GM12878 (cell line): Measurements from ENCODE around the gene RHEB. TPM values are rescaled to one million over a fixed set of nuclear protein-coding genes. Genes with fewer than 3 reads are reported as not detected.

Experiments
- ATAC-seq: fragments of 200-7000 bp; cut with Tn5 transposase; 3 replicates; pipeline ENCODE4 v1.9.1; 2020; ENCODE audit warnings: mild to moderate bottlenecking, moderate library complexity
- BruUV-seq: library from RNA; stranded (reverse); fragments of 400-500 nt; replicated peaks from 2 replicates; lab custom pipeline; 2021; lab: Mats Ljungman, UMichigan
- CTCF ChIA-PET: fragments of 300-600 bp; sonication (Branson Sonifier 250); formaldehyde crosslinking; extraction: SDS; loops from one replicate; lab custom pipeline; 2021; ENCODE audit warnings: inconsistent platforms; lab: Yijun Ruan, JAX
- POLR2A ChIA-PET: fragments of 350-600 bp; formaldehyde crosslinking; extraction: SDS; loops from one replicate; lab custom pipeline; 2021; ENCODE audit warnings: inconsistent platforms; lab: Charles Lee
- RAD21 ChIA-PET: fragments of 300-600 bp; sonication (Branson Sonifier 250); formaldehyde crosslinking; loops from one replicate; lab custom pipeline; 2023; ENCODE audit warnings: antibody characterized with exemption; ENCODE audit not compliant: unreplicated experiment; lab: Charles Lee
- SMC1A ChIA-PET: fragments of 300-600 bp; sonication (Branson Sonifier 250); formaldehyde crosslinking; loops from one replicate; lab custom pipeline; 2023; ENCODE audit not compliant: unreplicated experiment, uncharacterized antibody; lab: Charles Lee
- DNase-seq: peaks from one replicate; pipeline ENCODE4 v3.0.0-alpha.2; 2011; ENCODE audit warnings: low read depth, low spot score
- FAIRE-seq: peaks from 3 replicates; lab custom pipeline; 2011; peaks lifted over from hg19 to GRCh38; lab: Jason Lieb, UNC
- H2AFZ ChIP-seq: 2 replicates; pipeline ENCODE4 v1.6.0; 2011; ENCODE audit warnings: low read depth, low read length, control low read depth; ENCODE audit not compliant: control insufficient read depth
- H3K27ac ChIP-seq: 2 replicates; pipeline ENCODE4 v1.5.1; 2011; ENCODE audit warnings: control low read depth; ENCODE audit not compliant: control insufficient read depth, insufficient read depth
- H3K27me3 ChIP-seq, 2 experiments: replicated peaks in 1 of 2; 2 replicates each; pipeline versions ENCODE4 v1.6.0 to v1.6.1; 2011; ENCODE audit warnings: low read length in 1 of 2; ENCODE audit not compliant: control insufficient read depth in 2 of 2, insufficient read depth in 2 of 2
- H3K36me3 ChIP-seq, 2 experiments: 2 replicates each; pipeline ENCODE4 v1.5.1; 2011; ENCODE audit warnings: low read length in 1 of 2; ENCODE audit not compliant: control insufficient read depth in 2 of 2, insufficient read depth in 2 of 2
- H3K4me1 ChIP-seq: 2 replicates; pipeline ENCODE4 v1.6.1; 2011; ENCODE audit warnings: mild to moderate bottlenecking, low read length, moderate library complexity, mixed read lengths; ENCODE audit not compliant: control insufficient read depth, insufficient read depth
- H3K4me2 ChIP-seq: 2 replicates; pipeline ENCODE4 v1.6.0; 2011; ENCODE audit warnings: control low read depth; ENCODE audit not compliant: control insufficient read depth, insufficient read depth
- H3K4me3 ChIP-seq: fragments of 200-600 bp; sonication (generic); 2 replicates; pipeline ENCODE4 v1.5.1; 2016
- H3K79me2 ChIP-seq: 2 replicates; pipeline ENCODE4 v1.6.0; 2011; ENCODE audit warnings: low read length; ENCODE audit not compliant: control insufficient read depth, insufficient read depth
- H3K9ac ChIP-seq: 2 replicates; pipeline ENCODE4 v1.8.0; 2011; ENCODE audit warnings: low read length, control low read depth, mixed read lengths; ENCODE audit not compliant: control insufficient read depth, insufficient read depth
- H3K9me3 ChIP-seq: replicated peaks from 3 replicates; pipeline ENCODE4 v1.5.1; 2011; ENCODE audit warnings: mild to moderate bottlenecking, low read length; ENCODE audit not compliant: control insufficient read depth, insufficient read depth
- H4K20me1 ChIP-seq: 2 replicates; pipeline ENCODE4 v1.6.0; 2011; ENCODE audit not compliant: control insufficient read depth, insufficient read depth
- IRF5 ChIP-seq: fragments of 450-650 bp; IDR thresholded peaks from 2 replicates; pipeline ENCODE4 v1.6.1; 2017; ENCODE audit warnings: borderline replicate concordance
- WGBS: methylation state at CpG from one replicate; pipeline ENCODE4 v1.1.6; 2016; ENCODE audit warnings: low lambda C conversion rate; ENCODE audit not compliant: insufficient replicate concordance, insufficient coverage; ENCODE audit errors: missing lambda C conversion rate; 5-methylcytosine and 5-hydroxymethylcytosine counted together
- in situ Hi-C: fragments of 300-500 bp; cut with MboI; formaldehyde crosslinking; loops from 9 replicates; pipeline ENCODE4 v1.14.3; 2018; ENCODE audit warnings: mixed read lengths
- intact Hi-C: fragments of 100-400 bp; cut with micrococcal nuclease; formaldehyde crosslinking; loops from one replicate; pipeline ENCODE4 v1.14.2; 2022; ENCODE audit not compliant: unreplicated experiment
- polyA plus RNA-seq, 11 experiments: library from polyadenylated mRNA; depleted of rRNA in 4 of 11; unstranded in 6 of 11; stranded (reverse) in 5 of 11; fragments of >200 nt; fragmentation: Nextera tagmentation in 4 of 11; fragmentation: Illumina TruSeq in 1 of 11; extraction: Ambion mirVana in 4 of 11; extraction: Trizol in 1 of 11; gene quantifications; 1 replicate in 1 of 11; 2 replicates in 10 of 11; pipeline versions ENCODE4 v1.2.1 to v1.2.3, GENCODE V29; 2011 to 2016; ENCODE audit warnings: inconsistent platforms in 2 of 11, missing spikeins in 2 of 11, low read depth in 1 of 11
- total RNA-seq, 4 experiments: library from RNA; depleted of rRNA in 3 of 4; stranded (reverse); fragments of >200 nt in 3 of 4; fragmentation: Illumina TruSeq in 1 of 4; extraction: Trizol in 1 of 4; gene quantifications; 2 replicates each; pipeline versions ENCODE4 v1.2.1 to v1.2.3, GENCODE V29; 2013 to 2021
- TF ChIP-seq, protein P1 (sequence below): fragments of 450-650 bp; IDR thresholded peaks from 2 replicates; pipeline ENCODE4 v1.6.1; 2016; ENCODE audit warnings: mild to moderate bottlenecking, moderate library complexity, borderline replicate concordance

Gene RHEB
- total and polyA plus RNA-seq, 10 of the 15 experiments (the other 5 are each of a cell fraction or from before 2014, with no cell fraction given), result 6.2 to 67.8 (median 38.0) TPM

GRCh38 chr7:151489498-151489897 lies 30.2 kb downstream of the RHEB start:
- Histone ChIP-seq H3K4me2 (no peak overlapping the region), H3K36me3 (peaks cover 21 to 40% of the 10 kb centered on the region in 2 experiments), H3K4me1 (peaks cover 25% of the 10 kb centered on the region), H3K79me2 (peaks cover 53% of the 10 kb centered on the region), H3K9me3 (no peaks in the 10 kb centered on the region), H3K9ac (no peak overlapping the region), H3K27ac (no peak overlapping the region), H2AFZ (no peak overlapping the region), H3K4me3 (no peak overlapping the region), H4K20me1 (peaks cover 3% of the 10 kb centered on the region; the same call in 1 of the 2 replicates), H3K27me3 (no peaks in the 10 kb centered on the region)
- ChIA-PET POLR2A (interaction anchor here (1.1 kb wide), 1 partner anchor 9 kb away, joined by 3 read pairs; no protein-coding TSS in a partner anchor), CTCF (interaction anchor here (0.8 to 2.2 kb wide), 3 partner anchors 9 to 41 kb away, joined by 3 to 7 read pairs (median 3); no protein-coding TSS in a partner anchor), SMC1A (interaction anchor here (0.9 to 1.5 kb wide), 3 partner anchors 9 to 14 kb away, joined by 3 to 4 read pairs (median 4); no protein-coding TSS in a partner anchor), RAD21 (no interaction called here)
- no peak for ATAC-seq
- WGBS, result 100% methylated on average over 2 of the region's 2 CpGs
- BruUV-seq, result no TSS peak
- in situ Hi-C loops, result no loop called here
- TF ChIP-seq IRF5, result no peak
- TF ChIP-seq, protein P1, sequence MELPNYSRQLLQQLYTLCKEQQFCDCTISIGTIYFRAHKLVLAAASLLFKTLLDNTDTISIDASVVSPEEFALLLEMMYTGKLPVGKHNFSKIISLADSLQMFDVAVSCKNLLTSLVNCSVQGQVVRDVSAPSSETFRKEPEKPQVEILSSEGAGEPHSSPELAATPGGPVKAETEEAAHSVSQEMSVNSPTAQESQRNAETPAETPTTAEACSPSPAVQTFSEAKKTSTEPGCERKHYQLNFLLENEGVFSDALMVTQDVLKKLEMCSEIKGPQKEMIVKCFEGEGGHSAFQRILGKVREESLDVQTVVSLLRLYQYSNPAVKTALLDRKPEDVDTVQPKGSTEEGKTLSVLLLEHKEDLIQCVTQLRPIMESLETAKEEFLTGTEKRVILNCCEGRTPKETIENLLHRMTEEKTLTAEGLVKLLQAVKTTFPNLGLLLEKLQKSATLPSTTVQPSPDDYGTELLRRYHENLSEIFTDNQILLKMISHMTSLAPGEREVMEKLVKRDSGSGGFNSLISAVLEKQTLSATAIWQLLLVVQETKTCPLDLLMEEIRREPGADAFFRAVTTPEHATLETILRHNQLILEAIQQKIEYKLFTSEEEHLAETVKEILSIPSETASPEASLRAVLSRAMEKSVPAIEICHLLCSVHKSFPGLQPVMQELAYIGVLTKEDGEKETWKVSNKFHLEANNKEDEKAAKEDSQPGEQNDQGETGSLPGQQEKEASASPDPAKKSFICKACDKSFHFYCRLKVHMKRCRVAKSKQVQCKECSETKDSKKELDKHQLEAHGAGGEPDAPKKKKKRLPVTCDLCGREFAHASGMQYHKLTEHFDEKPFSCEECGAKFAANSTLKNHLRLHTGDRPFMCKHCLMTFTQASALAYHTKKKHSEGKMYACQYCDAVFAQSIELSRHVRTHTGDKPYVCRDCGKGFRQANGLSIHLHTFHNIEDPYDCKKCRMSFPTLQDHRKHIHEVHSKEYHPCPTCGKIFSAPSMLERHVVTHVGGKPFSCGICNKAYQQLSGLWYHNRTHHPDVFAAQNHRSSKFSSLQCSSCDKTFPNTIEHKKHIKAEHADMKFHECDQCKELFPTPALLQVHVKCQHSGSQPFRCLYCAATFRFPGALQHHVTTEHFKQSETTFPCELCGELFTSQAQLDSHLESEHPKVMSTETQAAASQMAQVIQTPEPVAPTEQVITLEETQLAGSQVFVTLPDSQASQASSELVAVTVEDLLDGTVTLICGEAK, result peak; percentile 61
- intact Hi-C loops, result no loop called here
- no peak for DNase-seq
- no peak for FAIRE-seq
